OCI-LY1 (cell line): ENCODE measurements around the gene PGAP1.

ENCODE experiments used
- H2AFZ ChIP-seq: fragments of 200-600 bp; sonication (generic), shearing (Covaris generic); 2 replicates; pipeline ENCODE4 v1.6.0; 2014; ENCODE audit warnings: antibody characterized with exemption, mild to moderate bottlenecking, low read length
- H3F3A ChIP-seq: fragments of 200-600 bp; sonication (generic), shearing (Covaris generic); 2 replicates; pipeline ENCODE4 v1.6.0; 2014; ENCODE audit warnings: mild to moderate bottlenecking, antibody characterized with exemption, low read length, moderate library complexity; ENCODE audit not compliant: insufficient read depth
- H3K27ac ChIP-seq: fragments of 200-600 bp; sonication (generic); 2 replicates; pipeline ENCODE4 v1.5.1; 2014; ENCODE audit warnings: low read length, mixed run types, mild to moderate bottlenecking, low read depth; ENCODE audit not compliant: poor library complexity, severe bottlenecking
- H3K27me3 ChIP-seq: fragments of 200-600 bp; sonication (generic); 2 replicates; pipeline ENCODE4 v1.6.0; 2014; ENCODE audit warnings: antibody characterized with exemption, mild to moderate bottlenecking, low read length, moderate library complexity; ENCODE audit not compliant: insufficient read depth
- H3K36me3 ChIP-seq: fragments of 200-600 bp; sonication (generic); 2 replicates; pipeline ENCODE4 v1.6.1; 2014; ENCODE audit warnings: mild to moderate bottlenecking, antibody characterized with exemption, low read length, moderate library complexity, mixed read lengths; ENCODE audit not compliant: insufficient read depth
- H3K4me1 ChIP-seq: fragments of 200-600 bp; sonication (generic); 2 replicates; pipeline ENCODE4 v1.5.1; 2014; ENCODE audit warnings: mild to moderate bottlenecking, low read length, moderate library complexity; ENCODE audit not compliant: insufficient read depth, severe bottlenecking
- H3K4me2 ChIP-seq: fragments of 200-600 bp; sonication (generic), shearing (Covaris generic); 2 replicates; pipeline ENCODE4 v1.6.1; 2014; ENCODE audit warnings: low read length
- H3K4me3 ChIP-seq: fragments of 200-600 bp; sonication (generic); 2 replicates; pipeline ENCODE4 v1.5.1; 2014; ENCODE audit warnings: low read length, low read depth, mild to moderate bottlenecking, mixed read lengths; ENCODE audit not compliant: poor library complexity, severe bottlenecking
- H3K79me2 ChIP-seq: fragments of 200-600 bp; shearing (Covaris generic); 2 replicates; pipeline ENCODE4 v1.6.1; 2016; ENCODE audit warnings: mixed run types, low read length, mixed read lengths; ENCODE audit not compliant: insufficient read depth
- H3K9ac ChIP-seq: fragments of 200-600 bp; sonication (generic), shearing (Covaris generic); 2 replicates; pipeline ENCODE4 v1.6.1; 2014; ENCODE audit warnings: mild to moderate bottlenecking, low read length, mixed read lengths
- H3K9me2 ChIP-seq: fragments of 200-600 bp; sonication (generic), shearing (Covaris generic); 2 replicates; pipeline ENCODE4 v1.6.1; 2014; ENCODE audit warnings: low read depth, mild to moderate bottlenecking, low read length, mixed read lengths
- H3K9me3 ChIP-seq: fragments of 200-600 bp; shearing (Covaris generic); 2 replicates; pipeline ENCODE4 v1.6.1; 2014; ENCODE audit warnings: low read length, mixed read lengths
- H4K20me1 ChIP-seq: fragments of 200-600 bp; sonication (generic), shearing (Covaris generic); 2 replicates; pipeline ENCODE4 v1.6.0; 2016; ENCODE audit warnings: mild to moderate bottlenecking, low read length; ENCODE audit not compliant: insufficient read depth
- EZH2 ChIP-seq: fragments of 200-600 bp; sonication (generic), shearing (Covaris generic); IDR thresholded peaks from 2 replicates; pipeline ENCODE4 v1.8.0; 2017; ENCODE audit warnings: borderline replicate concordance, mixed run types, mild to moderate bottlenecking, antibody characterized with exemption, low read length, moderate library complexity, mixed read lengths
- TF ChIP-seq, protein P1 (sequence below): fragments of 200-600 bp; sonication (generic), shearing (Covaris generic); IDR thresholded peaks from 2 replicates; pipeline ENCODE4 v1.5.1; 2017; ENCODE audit warnings: mild to moderate bottlenecking, antibody characterized with exemption, low read length, moderate library complexity, mixed read lengths

Gene PGAP1

GRCh38 chr2:196873511-196873910 is 53.0 kb downstream of the PGAP1 start:
- Histone ChIP-seq H3K4me3 (no peak overlapping the region), H3K79me2 (no peaks in the 10 kb centered on the region), H2AFZ (no peak overlapping the region), H3K4me2 (no peak overlapping the region), H3K36me3 (no peaks in the 10 kb centered on the region), H3K4me1 (no peaks in the 10 kb centered on the region), H3K9me3 (no peaks in the 10 kb centered on the region), H3K27me3 (no peaks in the 10 kb centered on the region), H3K9ac (no peak overlapping the region), H4K20me1 (no peaks in the 10 kb centered on the region), H3F3A (no peaks in the 10 kb centered on the region), H3K9me2 (no peaks in the 10 kb centered on the region), H3K27ac (no peak overlapping the region)
- TF ChIP-seq EZH2 = no peak
- TF ChIP-seq, protein P1, sequence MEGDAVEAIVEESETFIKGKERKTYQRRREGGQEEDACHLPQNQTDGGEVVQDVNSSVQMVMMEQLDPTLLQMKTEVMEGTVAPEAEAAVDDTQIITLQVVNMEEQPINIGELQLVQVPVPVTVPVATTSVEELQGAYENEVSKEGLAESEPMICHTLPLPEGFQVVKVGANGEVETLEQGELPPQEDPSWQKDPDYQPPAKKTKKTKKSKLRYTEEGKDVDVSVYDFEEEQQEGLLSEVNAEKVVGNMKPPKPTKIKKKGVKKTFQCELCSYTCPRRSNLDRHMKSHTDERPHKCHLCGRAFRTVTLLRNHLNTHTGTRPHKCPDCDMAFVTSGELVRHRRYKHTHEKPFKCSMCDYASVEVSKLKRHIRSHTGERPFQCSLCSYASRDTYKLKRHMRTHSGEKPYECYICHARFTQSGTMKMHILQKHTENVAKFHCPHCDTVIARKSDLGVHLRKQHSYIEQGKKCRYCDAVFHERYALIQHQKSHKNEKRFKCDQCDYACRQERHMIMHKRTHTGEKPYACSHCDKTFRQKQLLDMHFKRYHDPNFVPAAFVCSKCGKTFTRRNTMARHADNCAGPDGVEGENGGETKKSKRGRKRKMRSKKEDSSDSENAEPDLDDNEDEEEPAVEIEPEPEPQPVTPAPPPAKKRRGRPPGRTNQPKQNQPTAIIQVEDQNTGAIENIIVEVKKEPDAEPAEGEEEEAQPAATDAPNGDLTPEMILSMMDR = no peak

DNA sequence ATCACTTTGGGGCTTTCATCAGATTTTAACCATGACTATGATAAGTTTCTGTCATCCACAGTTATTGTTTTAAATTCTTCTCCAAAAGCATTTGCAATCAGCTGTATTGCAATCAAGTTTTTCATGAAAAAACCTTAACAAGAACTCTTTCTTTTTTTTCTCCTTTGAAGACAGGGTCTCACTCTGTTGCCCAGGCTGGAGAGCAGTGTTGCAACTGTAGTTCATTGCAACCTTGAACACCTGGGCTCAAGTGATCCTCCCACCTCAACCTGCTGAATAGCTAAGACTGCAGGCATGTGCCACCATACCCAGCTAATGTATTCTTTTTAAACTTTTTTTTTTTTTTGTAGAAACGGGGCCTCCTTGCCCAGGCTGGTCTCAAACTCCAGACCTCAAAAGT is 71.9 kb downstream of the PGAP1 start:
- Histone ChIP-seq H2AFZ (no peak overlapping the region), H3K9me2 (no peaks in the 10 kb centered on the region), H3K27me3 (no peaks in the 10 kb centered on the region), H3K4me2 (no peak overlapping the region), H3K27ac (no peak overlapping the region), H3K4me3 (no peak overlapping the region), H3K9me3 (no peaks in the 10 kb centered on the region), H3K9ac (no peak overlapping the region), H3K4me1 (no peaks in the 10 kb centered on the region), H3F3A (no peaks in the 10 kb centered on the region), H4K20me1 (no peaks in the 10 kb centered on the region), H3K79me2 (no peaks in the 10 kb centered on the region), H3K36me3 (no peaks in the 10 kb centered on the region)
- no peak for TF ChIP-seq EZH2
- TF ChIP-seq, protein P1 = no peak

GRCh38 chr2:196853301-196854087 is 73.0 kb downstream of the PGAP1 start:
- Histone ChIP-seq H3K4me2 (no peak overlapping the region), H2AFZ (no peak overlapping the region), H3K27ac (no peak overlapping the region), H3K79me2 (no peaks in the 10 kb centered on the region), H3K36me3 (no peaks in the 10 kb centered on the region), H3K9me3 (no peaks in the 10 kb centered on the region), H3K9me2 (no peaks in the 10 kb centered on the region), H3K27me3 (no peaks in the 10 kb centered on the region), H3K4me1 (no peaks in the 10 kb centered on the region), H3F3A (no peaks in the 10 kb centered on the region), H3K4me3 (no peak overlapping the region), H3K9ac (no peak overlapping the region), H4K20me1 (no peaks in the 10 kb centered on the region)
- TF ChIP-seq EZH2 = no peak
- TF ChIP-seq, protein P1 = no peak
